Measurements from ENCODE around the gene ATF7IP.
"Not testable (repeated sequence)": the region's sequence is repeated elsewhere in the genome, so short reads cannot be mapped to it uniquely, and the experiment has no call there.

DNA sequence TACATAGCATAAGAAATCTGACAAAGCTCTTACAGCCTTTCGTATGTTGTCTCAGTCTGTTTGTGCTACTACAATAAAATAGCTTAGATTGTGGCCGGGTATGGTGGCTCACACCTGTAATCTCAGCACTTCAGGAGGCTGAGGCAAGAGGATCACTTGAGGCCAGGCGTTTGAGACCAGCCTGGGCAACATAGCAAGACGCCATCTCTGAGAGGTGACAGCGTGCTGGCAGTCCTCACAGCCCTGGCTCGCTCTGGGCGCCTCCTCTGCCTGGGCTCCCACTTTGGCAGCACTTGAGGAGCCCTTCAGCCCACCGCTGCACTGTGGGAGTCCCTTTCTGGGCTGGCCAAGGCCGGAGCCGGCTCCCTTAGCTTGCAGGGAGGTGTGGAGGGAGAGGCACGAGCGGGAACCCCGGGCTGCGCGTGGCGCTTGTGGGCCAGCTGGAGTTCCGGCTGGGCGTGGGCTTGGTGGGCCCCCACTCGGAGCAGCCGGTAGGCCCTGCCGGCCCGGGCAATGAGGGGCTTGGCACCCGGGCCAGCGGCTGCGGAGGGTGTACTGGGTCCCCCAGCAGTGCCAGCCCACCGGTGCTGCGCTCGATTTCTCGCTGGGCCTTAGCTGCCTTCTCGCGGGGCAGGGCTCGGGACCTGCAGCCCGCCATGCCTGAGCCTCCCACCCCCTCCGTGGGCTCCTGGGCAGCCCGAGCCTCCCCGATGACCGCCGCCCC, 45.6 kb upstream of the ATF7IP start:
- TF ChIP-seq POLR2A (IDR thresholded peaks at IDR 0.05; ENCODE audit: low read depth, low read length); POLR2AphosphoS5 (IDR thresholded peaks at IDR 0.05; ENCODE audit: low read depth, low read length); TAF1 (IDR thresholded peaks at IDR 0.05; ENCODE audit: low read depth, low read length); SPI1 (IDR thresholded peaks at IDR 0.05; ENCODE audit: low read depth, low read length); POU2F2 (IDR thresholded peaks at IDR 0.05; ENCODE audit: low read depth, low read length); PAX5 (IDR thresholded peaks at IDR 0.05; ENCODE audit: insufficient read depth, low read length, severe bottlenecking): not testable (repeated sequence)

Measured in GM12891 (cell line).